K562 (cell line): ENCODE data around the gene CCDC69. TPM values are rescaled to one million over a fixed set of nuclear protein-coding genes. Genes with fewer than 3 reads are reported as not detected.

Experiments used
- ATAC-seq: fragments of 200-7000 bp; cut with Tn5 transposase; 3 replicates; pipeline ENCODE4 v1.9.1; 2020; ENCODE audit warnings: moderate library complexity
- BruUV-seq: library from RNA; stranded (reverse); fragments of 400-500 nt; replicated peaks from 2 replicates; lab custom pipeline; 2021; lab: Mats Ljungman, UMichigan
- CTCF ChIA-PET: fragments of 300-600 bp; formaldehyde crosslinking; extraction: SDS; loops from one replicate; lab custom pipeline; 2021; ENCODE audit warnings: low intra/inter-chr PET ratio; lab: Yijun Ruan, JAX
- POLR2A ChIA-PET: fragments of 300-600, 350-650 bp; sonication (Branson Sonifier 250); formaldehyde crosslinking; extraction: SDS; loops from one replicate; lab custom pipeline; 2021; ENCODE audit warnings: antibody characterized with exemption, inconsistent platforms; lab: Yijun Ruan, JAX
- DNase-seq, 4 experiments: peaks; one replicate each; pipeline versions ENCODE4 v3.0.0 to v3.0.0-alpha.2; 2011 to 2018; ENCODE audit warnings: low spot score in 3 of 4, mixed read lengths in 3 of 4; ENCODE audit errors: extremely low read depth in 1 of 4
- FAIRE-seq: peaks from 2 replicates; lab custom pipeline; 2011; peaks lifted over from hg19 to GRCh38; lab: Jason Lieb, UNC
- H2AFZ ChIP-seq: 2 replicates; pipeline ENCODE4 v1.6.0; 2011; ENCODE audit warnings: low read depth, low read length, control low read depth, inconsistent platforms
- H3K27ac ChIP-seq: fragments of 200-600 bp; 3 replicates; pipeline ENCODE4 v1.8.0; 2011; ENCODE audit warnings: low read depth, mild to moderate bottlenecking, control low read depth, inconsistent platforms, low read length, moderate library complexity, mixed read lengths; ENCODE audit errors: extremely low read depth
- H3K27me3 ChIP-seq, 2 experiments: fragments of 300-600 bp in 1 of 2; 2 replicates in 1 of 2; 3 replicates in 1 of 2; pipeline versions ENCODE4 v1.6.0 to v1.8.0; 2011; ENCODE audit warnings: inconsistent platforms in 2 of 2, low read length in 2 of 2, mild to moderate bottlenecking in 1 of 2, mixed read lengths in 1 of 2, moderate library complexity in 1 of 2; ENCODE audit not compliant: control insufficient read depth in 2 of 2, insufficient read depth in 2 of 2
- H3K36me3 ChIP-seq: fragments of 300-600 bp; 3 replicates; pipeline ENCODE4 v1.8.0; 2011; ENCODE audit warnings: mild to moderate bottlenecking, low read length, inconsistent platforms; ENCODE audit not compliant: control insufficient read depth, insufficient read depth
- H3K4me1 ChIP-seq, 2 experiments: fragments of 200-600 bp in 1 of 2; replicated peaks in 1 of 2; 2 replicates in 1 of 2; 3 replicates in 1 of 2; pipeline versions ENCODE4 v1.5.1 to v1.8.0; 2011; ENCODE audit warnings: inconsistent platforms in 2 of 2, low read length in 2 of 2, mild to moderate bottlenecking in 1 of 2, mixed read lengths in 1 of 2, moderate library complexity in 1 of 2; ENCODE audit not compliant: control insufficient read depth in 2 of 2, insufficient read depth in 2 of 2
- H3K4me2 ChIP-seq: 2 replicates; pipeline ENCODE4 v1.6.1; 2011; ENCODE audit warnings: low read length, control low read depth, inconsistent platforms, mixed read lengths; ENCODE audit not compliant: insufficient read depth
- H3K4me3 ChIP-seq: fragments of 200-600 bp; sonication (generic), shearing (Covaris generic); 2 replicates; pipeline ENCODE4 v1.5.1; 2016; ENCODE audit warnings: control low read depth, inconsistent platforms
- H3K79me2 ChIP-seq: fragments of 200-600 bp; 3 replicates; pipeline ENCODE4 v1.8.0; 2011; ENCODE audit warnings: low read length, inconsistent platforms; ENCODE audit not compliant: control insufficient read depth, insufficient read depth
- H3K9ac ChIP-seq, 2 experiments: 2 replicates each; pipeline versions ENCODE4 v1.6.0 to v1.6.1; 2011; ENCODE audit warnings: low read depth in 2 of 2, low read length in 2 of 2, control low read depth in 1 of 2, inconsistent platforms in 1 of 2, mild to moderate bottlenecking in 1 of 2, mixed read lengths in 1 of 2; ENCODE audit not compliant: insufficient read depth in 1 of 2
- H3K9me1 ChIP-seq: one replicate; pipeline ENCODE4 v1.6.0; 2011; ENCODE audit warnings: inconsistent platforms, mild to moderate bottlenecking, low read length, moderate library complexity; ENCODE audit not compliant: control insufficient read depth, insufficient read depth
- H3K9me3 ChIP-seq: replicated peaks from 2 replicates; pipeline ENCODE4 v1.5.1; 2011; ENCODE audit warnings: low read depth, low read length, inconsistent platforms; ENCODE audit not compliant: control insufficient read depth, insufficient read depth
- H4K20me1 ChIP-seq: replicated peaks from 2 replicates; pipeline ENCODE4 v1.6.1; 2011; ENCODE audit warnings: low read length, inconsistent platforms, mixed read lengths; ENCODE audit not compliant: control insufficient read depth, insufficient read depth
- CCNT2 ChIP-seq: IDR thresholded peaks from 2 replicates; pipeline ENCODE4 v1.6.1; 2011; ENCODE audit warnings: borderline replicate concordance, low read depth, mild to moderate bottlenecking, moderate library complexity, mixed read lengths, low read length; ENCODE audit not compliant: insufficient read length; ENCODE audit errors: extremely low read depth
- CREM ChIP-seq: IDR thresholded peaks from 2 replicates; pipeline ENCODE4 v1.6.1; 2014; ENCODE audit warnings: antibody characterized with exemption, low read depth
- DACH1 ChIP-seq: fragments of 450-650 bp; IDR thresholded peaks from 2 replicates; pipeline ENCODE4 v1.6.1; 2018; ENCODE audit not compliant: partially characterized antibody
- MBD2 ChIP-seq: sonication (generic); IDR thresholded peaks from 2 replicates; pipeline ENCODE4 v1.6.1; 2016; ENCODE audit warnings: low read depth, borderline replicate concordance
- TFE3 ChIP-seq: fragments of 450-650 bp; formaldehyde crosslinking; IDR thresholded peaks from 2 replicates; pipeline ENCODE4 v1.4.0; 2020; ENCODE audit warnings: mild to moderate bottlenecking, mixed read lengths
- whole genome bisulfite sequencing: fragments of 100-300 bp; shearing (Covaris generic); methylation state at CpG from one replicate; pipeline ENCODE4 v1.1.6; 2016; ENCODE audit warnings: low coverage, mixed read lengths; ENCODE audit not compliant: insufficient coverage; ENCODE audit errors: missing lambda C conversion rate; 5-methylcytosine and 5-hydroxymethylcytosine counted together
- in situ Hi-C: fragments of 300-500 bp; cut with MboI; formaldehyde crosslinking; loops from 4 replicates; pipeline ENCODE4 v1.15.0; 2018; ENCODE audit warnings: inconsistent platforms, mixed read lengths
- intact Hi-C: fragments of 100-400 bp; cut with micrococcal nuclease; formaldehyde crosslinking; loops from 2 replicates; pipeline ENCODE4 v1.14.2; 2022
- polyA plus RNA-seq, 8 experiments: library from polyadenylated mRNA; depleted of rRNA in 4 of 8; stranded (reverse) in 5 of 8; unstranded in 3 of 8; fragments of >200 nt; fragmentation: Nextera tagmentation in 2 of 8; fragmentation: Illumina TruSeq in 1 of 8; extraction: Ambion mirVana in 2 of 8; extraction: Trizol in 1 of 8; gene quantifications; 2 replicates each; pipeline versions ENCODE4 v1.2.1 to v1.2.3, GENCODE V29; 2011 to 2014; ENCODE audit warnings: inconsistent platforms in 1 of 8, missing spikeins in 1 of 8
- total RNA-seq, 7 experiments: library from RNA; depleted of rRNA in 6 of 7; stranded (reverse); fragments of >200 nt in 6 of 7; fragmentation: Illumina TruSeq in 2 of 7; extraction: Trizol in 2 of 7; gene quantifications; 2 replicates each; pipeline versions ENCODE4 v1.2.1 to v1.2.3, GENCODE V29; 2011 to 2021; ENCODE audit warnings: low replicate concordance in 1 of 7
- TF ChIP-seq, protein P1 (sequence below): fragments of 450-650 bp; IDR thresholded peaks from 2 replicates; pipeline ENCODE4 v1.6.1; 2018; ENCODE audit not compliant: partially characterized antibody
- TF ChIP-seq, protein P2 (sequence below): fragments of 200-800 bp; sonication (Bioruptor generic); IDR thresholded peaks from 2 replicates; pipeline ENCODE4 v1.6.1; 2016; ENCODE audit warnings: missing genetic modification characterization, missing compliant biosample characterization
- TF ChIP-seq, protein P3 (sequence below): sonication (generic); IDR thresholded peaks from 2 replicates; pipeline ENCODE4 v1.6.1; 2016

The CCDC69 gene
- total and polyA plus RNA-seq, 9 of the 15 experiments (the other 6 are each of a cell fraction or from before 2014, with no cell fraction given): 0.65 to 12.2 (median 7.6) TPM

GRCh38 chr5:151252762-151253604 is 29.1 kb upstream of the CCDC69 start, which contains the start of gene GM2A:
TSS of gene GM2A (plus strand) at chr5:151253185. CDS start at chr5:151253217, 32 bp downstream.
- CTCF ChIA-PET: no interaction called here
- H3K9ac ChIP-seq: peak within 1 kb of the TSS; percentile 54 to 89
- no peaks in the 10 kb centered on the region for H3K27me3 ChIP-seq
- in situ Hi-C loops: no loop called here
- H3K4me1 ChIP-seq: peaks cover 9 to 18% of the 10 kb centered on the region in 2 experiments; a peak in 4 of 5 replicates
- no peaks in the 10 kb centered on the region for H4K20me1 ChIP-seq
- intact Hi-C loops: no loop called here
- H2AFZ ChIP-seq: peak within 1 kb of the TSS; percentile 97
- DNase-seq: peak; percentile 99
- peak; percentile 98 for ATAC-seq
- H3K79me2 ChIP-seq: peaks cover 3% of the 10 kb centered on the region; the same call in 2 of the 3 replicates
- POLR2A ChIA-PET: interaction anchor here (0.6 to 3.1 kb wide), 6 partner anchors 13 to 518 kb away, joined by 3 to 11 read pairs (median 4); no protein-coding TSS in a partner anchor
- TSS peak; percentile 71 for BruUV-seq
- H3K4me2 ChIP-seq: peak within 1 kb of the TSS; percentile 94
- H3K9me3 ChIP-seq: no peaks in the 10 kb centered on the region
- WGBS: under 1% methylated on average over 47 of the region's 52 CpGs
- H3K27ac ChIP-seq: peak within 1 kb of the TSS; percentile 60
- no peaks in the 10 kb centered on the region for H3K36me3 ChIP-seq
- FAIRE-seq: peak; percentile 100
- no peaks in the 10 kb centered on the region for H3K9me1 ChIP-seq
- H3K4me3 ChIP-seq: peak within 1 kb of the TSS; percentile 57
- TF ChIP-seq CCNT2 (peak; percentile 37), CREM (peak; percentile 71), DACH1 (no peak), TFE3 (CRISPR knock-in tag) (no peak), MBD2 (peak; percentile 70; the same call in 1 of the 2 replicates)
- TF ChIP-seq, protein P1, sequence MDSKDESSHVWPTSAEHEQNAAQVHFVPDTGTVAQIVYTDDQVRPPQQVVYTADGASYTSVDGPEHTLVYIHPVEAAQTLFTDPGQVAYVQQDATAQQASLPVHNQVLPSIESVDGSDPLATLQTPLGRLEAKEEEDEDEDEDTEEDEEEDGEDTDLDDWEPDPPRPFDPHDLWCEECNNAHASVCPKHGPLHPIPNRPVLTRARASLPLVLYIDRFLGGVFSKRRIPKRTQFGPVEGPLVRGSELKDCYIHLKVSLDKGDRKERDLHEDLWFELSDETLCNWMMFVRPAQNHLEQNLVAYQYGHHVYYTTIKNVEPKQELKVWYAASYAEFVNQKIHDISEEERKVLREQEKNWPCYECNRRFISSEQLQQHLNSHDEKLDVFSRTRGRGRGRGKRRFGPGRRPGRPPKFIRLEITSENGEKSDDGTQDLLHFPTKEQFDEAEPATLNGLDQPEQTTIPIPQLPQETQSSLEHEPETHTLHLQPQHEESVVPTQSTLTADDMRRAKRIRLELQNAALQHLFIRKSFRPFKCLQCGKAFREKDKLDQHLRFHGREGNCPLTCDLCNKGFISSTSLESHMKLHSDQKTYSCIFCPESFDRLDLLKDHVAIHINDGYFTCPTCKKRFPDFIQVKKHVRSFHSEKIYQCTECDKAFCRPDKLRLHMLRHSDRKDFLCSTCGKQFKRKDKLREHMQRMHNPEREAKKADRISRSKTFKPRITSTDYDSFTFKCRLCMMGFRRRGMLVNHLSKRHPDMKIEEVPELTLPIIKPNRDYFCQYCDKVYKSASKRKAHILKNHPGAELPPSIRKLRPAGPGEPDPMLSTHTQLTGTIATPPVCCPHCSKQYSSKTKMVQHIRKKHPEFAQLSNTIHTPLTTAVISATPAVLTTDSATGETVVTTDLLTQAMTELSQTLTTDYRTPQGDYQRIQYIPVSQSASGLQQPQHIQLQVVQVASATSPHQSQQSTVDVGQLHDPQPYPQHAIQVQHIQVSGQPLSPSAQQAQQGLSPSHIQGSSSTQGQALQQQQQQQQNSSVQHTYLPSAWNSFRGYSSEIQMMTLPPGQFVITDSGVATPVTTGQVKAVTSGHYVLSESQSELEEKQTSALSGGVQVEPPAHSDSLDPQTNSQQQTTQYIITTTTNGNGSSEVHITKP: peak; percentile 9
- TF ChIP-seq, protein P2, sequence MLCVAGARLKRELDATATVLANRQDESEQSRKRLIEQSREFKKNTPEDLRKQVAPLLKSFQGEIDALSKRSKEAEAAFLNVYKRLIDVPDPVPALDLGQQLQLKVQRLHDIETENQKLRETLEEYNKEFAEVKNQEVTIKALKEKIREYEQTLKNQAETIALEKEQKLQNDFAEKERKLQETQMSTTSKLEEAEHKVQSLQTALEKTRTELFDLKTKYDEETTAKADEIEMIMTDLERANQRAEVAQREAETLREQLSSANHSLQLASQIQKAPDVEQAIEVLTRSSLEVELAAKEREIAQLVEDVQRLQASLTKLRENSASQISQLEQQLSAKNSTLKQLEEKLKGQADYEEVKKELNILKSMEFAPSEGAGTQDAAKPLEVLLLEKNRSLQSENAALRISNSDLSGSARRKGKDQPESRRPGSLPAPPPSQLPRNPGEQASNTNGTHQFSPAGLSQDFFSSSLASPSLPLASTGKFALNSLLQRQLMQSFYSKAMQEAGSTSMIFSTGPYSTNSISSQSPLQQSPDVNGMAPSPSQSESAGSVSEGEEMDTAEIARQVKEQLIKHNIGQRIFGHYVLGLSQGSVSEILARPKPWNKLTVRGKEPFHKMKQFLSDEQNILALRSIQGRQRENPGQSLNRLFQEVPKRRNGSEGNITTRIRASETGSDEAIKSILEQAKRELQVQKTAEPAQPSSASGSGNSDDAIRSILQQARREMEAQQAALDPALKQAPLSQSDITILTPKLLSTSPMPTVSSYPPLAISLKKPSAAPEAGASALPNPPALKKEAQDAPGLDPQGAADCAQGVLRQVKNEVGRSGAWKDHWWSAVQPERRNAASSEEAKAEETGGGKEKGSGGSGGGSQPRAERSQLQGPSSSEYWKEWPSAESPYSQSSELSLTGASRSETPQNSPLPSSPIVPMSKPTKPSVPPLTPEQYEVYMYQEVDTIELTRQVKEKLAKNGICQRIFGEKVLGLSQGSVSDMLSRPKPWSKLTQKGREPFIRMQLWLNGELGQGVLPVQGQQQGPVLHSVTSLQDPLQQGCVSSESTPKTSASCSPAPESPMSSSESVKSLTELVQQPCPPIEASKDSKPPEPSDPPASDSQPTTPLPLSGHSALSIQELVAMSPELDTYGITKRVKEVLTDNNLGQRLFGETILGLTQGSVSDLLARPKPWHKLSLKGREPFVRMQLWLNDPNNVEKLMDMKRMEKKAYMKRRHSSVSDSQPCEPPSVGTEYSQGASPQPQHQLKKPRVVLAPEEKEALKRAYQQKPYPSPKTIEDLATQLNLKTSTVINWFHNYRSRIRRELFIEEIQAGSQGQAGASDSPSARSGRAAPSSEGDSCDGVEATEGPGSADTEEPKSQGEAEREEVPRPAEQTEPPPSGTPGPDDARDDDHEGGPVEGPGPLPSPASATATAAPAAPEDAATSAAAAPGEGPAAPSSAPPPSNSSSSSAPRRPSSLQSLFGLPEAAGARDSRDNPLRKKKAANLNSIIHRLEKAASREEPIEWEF: no peak
- TF ChIP-seq, protein P3, sequence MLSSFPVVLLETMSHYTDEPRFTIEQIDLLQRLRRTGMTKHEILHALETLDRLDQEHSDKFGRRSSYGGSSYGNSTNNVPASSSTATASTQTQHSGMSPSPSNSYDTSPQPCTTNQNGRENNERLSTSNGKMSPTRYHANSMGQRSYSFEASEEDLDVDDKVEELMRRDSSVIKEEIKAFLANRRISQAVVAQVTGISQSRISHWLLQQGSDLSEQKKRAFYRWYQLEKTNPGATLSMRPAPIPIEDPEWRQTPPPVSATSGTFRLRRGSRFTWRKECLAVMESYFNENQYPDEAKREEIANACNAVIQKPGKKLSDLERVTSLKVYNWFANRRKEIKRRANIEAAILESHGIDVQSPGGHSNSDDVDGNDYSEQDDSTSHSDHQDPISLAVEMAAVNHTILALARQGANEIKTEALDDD: no peak
